Fibroblast of lung (primary cell): ENCODE results near the gene CBFA2T3. TPM values are rescaled to one million over a fixed set of nuclear protein-coding genes. Genes with fewer than 3 reads are reported as not detected.

ENCODE experiments used
- DNase-seq, 2 donors: peaks; one replicate each; pipeline versions ENCODE4 v3.0.0 to v3.0.0-alpha.2; 2010; ENCODE audit warnings: low read depth in 2 of 2
- H2AFZ ChIP-seq: 2 replicates; pipeline ENCODE4 v1.5.1; 2012; ENCODE audit warnings: low read length, control low read depth, inconsistent platforms
- H3K27ac ChIP-seq: 2 replicates; pipeline ENCODE4 v1.5.1; 2011; ENCODE audit warnings: low read length, control low read depth; ENCODE audit not compliant: insufficient read depth
- H3K27me3 ChIP-seq: 2 replicates; pipeline ENCODE4 v1.5.1; 2011; ENCODE audit warnings: mild to moderate bottlenecking, low read length; ENCODE audit not compliant: control insufficient read depth, insufficient read depth
- H3K36me3 ChIP-seq: 2 replicates; pipeline ENCODE4 v1.5.1; 2011; ENCODE audit warnings: low read length; ENCODE audit not compliant: control insufficient read depth, insufficient read depth
- H3K4me1 ChIP-seq: 2 replicates; pipeline ENCODE4 v1.5.1; 2011; ENCODE audit warnings: low read length; ENCODE audit not compliant: control insufficient read depth, insufficient read depth; ENCODE audit errors: extremely low read depth
- H3K4me2 ChIP-seq: 2 replicates; pipeline ENCODE4 v1.5.1; 2011; ENCODE audit warnings: low read length, control low read depth; ENCODE audit not compliant: insufficient read depth; ENCODE audit errors: extremely low read depth
- H3K4me3 ChIP-seq, 4 experiments: fragments of 200-600 bp in 1 of 4; sonication (generic) in 1 of 4; replicated peaks in 1 of 4; 2 replicates each; pipeline ENCODE4 v1.5.1; 2011 to 2016; ENCODE audit warnings: low read length in 4 of 4, low read depth in 3 of 4, mild to moderate bottlenecking in 3 of 4, control low read depth in 2 of 4, inconsistent platforms in 1 of 4, mixed read lengths in 1 of 4; ENCODE audit not compliant: insufficient read depth in 1 of 4; ENCODE audit errors: control extremely low read depth in 1 of 4
- H3K79me2 ChIP-seq: 2 replicates; pipeline ENCODE4 v1.5.1; 2012; ENCODE audit warnings: mild to moderate bottlenecking, low read length, inconsistent platforms; ENCODE audit not compliant: control insufficient read depth, insufficient read depth
- H3K9ac ChIP-seq: 2 replicates; pipeline ENCODE4 v1.5.1; 2011; ENCODE audit warnings: mild to moderate bottlenecking, low read length, control low read depth; ENCODE audit not compliant: insufficient read depth
- H3K9me3 ChIP-seq: 2 replicates; pipeline ENCODE4 v1.5.1; 2012; ENCODE audit warnings: low read depth, low read length; ENCODE audit not compliant: control insufficient read depth, insufficient read depth
- H4K20me1 ChIP-seq: 2 replicates; pipeline ENCODE4 v1.5.1; 2011; ENCODE audit warnings: low read length; ENCODE audit not compliant: control insufficient read depth, insufficient read depth; ENCODE audit errors: extremely low read depth
- CTCF ChIP-seq, 2 donors: IDR thresholded peaks in 1 of 2; conservative IDR thresholded peaks in 1 of 2; 1 replicate in 1 of 2; 2 replicates in 1 of 2; pipeline ENCODE4 v1.5.1; 2011 to 2012; ENCODE audit warnings: low read length in 2 of 2, control low read depth in 1 of 2, inconsistent platforms in 1 of 2, low read depth in 1 of 2, mild to moderate bottlenecking in 1 of 2
- EZH2 ChIP-seq: IDR thresholded peaks from 2 replicates; pipeline ENCODE4 v1.5.1; 2012; ENCODE audit warnings: low read length, control low read depth, mild to moderate bottlenecking; ENCODE audit errors: missing control alignments
- polyA plus RNA-seq, 2 donors: library from polyadenylated mRNA; depleted of rRNA in 1 of 2; stranded (reverse) in 1 of 2; unstranded in 1 of 2; fragments of >200 nt; gene quantifications; 2 replicates each; pipeline ENCODE4 v1.2.1, GENCODE V29; 2011 to 2012; ENCODE audit warnings: missing spikeins in 1 of 2
- total RNA-seq: library from RNA; depleted of rRNA; stranded (reverse); fragments of >200 nt; gene quantifications from 2 replicates; pipeline ENCODE4 v1.2.1, GENCODE V29; 2014

CBFA2T3 gene
- total and polyA plus RNA-seq, 2 donors (not counting 1 experiment from before 2014, with no cell fraction given): under 0.01 to 0.05 TPM

GRCh38 chr16:89022051-89022836, 45.2 kb upstream of the CBFA2T3 start:
- no peaks in the 10 kb centered on the region for H3K27me3 ChIP-seq

GRCh38 chr16:89020925-89021595, 44.1 kb upstream of the CBFA2T3 start:
- DNase-seq: no peak
- Histone ChIP-seq H3K9ac (no peak overlapping the region), H3K4me1 (no peaks in the 10 kb centered on the region), H3K4me3 (no peak overlapping the region), H3K4me2 (no peak overlapping the region), H3K79me2 (no peaks in the 10 kb centered on the region), H2AFZ (no peak overlapping the region), H3K27me3 (no peaks in the 10 kb centered on the region), H3K9me3 (no peaks in the 10 kb centered on the region), H3K27ac (no peak overlapping the region), H3K36me3 (no peaks in the 10 kb centered on the region), H4K20me1 (no peaks in the 10 kb centered on the region)
- no peak for TF ChIP-seq CTCF (conservative IDR thresholded peaks at IDR 0.05 in 1 of 2, IDR thresholded peaks at IDR 0.05 in 1 of 2; ENCODE audit: low read depth in 1 of 2, low read length in 2 of 2)
- TF ChIP-seq EZH2: no peak

More at GRCh38 chr16:89022051-89022836, 45.2 kb upstream of the CBFA2T3 start:
- Histone ChIP-seq H2AFZ (no peak overlapping the region), H3K9ac (no peak overlapping the region), H3K4me3 (no peak overlapping the region), H4K20me1 (no peaks in the 10 kb centered on the region), H3K4me1 (no peaks in the 10 kb centered on the region), H3K36me3 (no peaks in the 10 kb centered on the region), H3K4me2 (no peak overlapping the region), H3K9me3 (no peaks in the 10 kb centered on the region), H3K27ac (no peak overlapping the region), H3K79me2 (no peaks in the 10 kb centered on the region)
- no peak for TF ChIP-seq CTCF (conservative IDR thresholded peaks at IDR 0.05 in 1 of 2, IDR thresholded peaks at IDR 0.05 in 1 of 2; ENCODE audit: low read depth in 1 of 2, low read length in 2 of 2)
- TF ChIP-seq EZH2: no peak
- DNase-seq: no peak

GRCh38 chr16:89020068-89020924, 43.3 kb upstream of the CBFA2T3 start:
- no peak overlapping the region for H3K4me2 ChIP-seq
- no peak overlapping the region for H3K4me3 ChIP-seq
- H3K79me2 ChIP-seq: no peaks in the 10 kb centered on the region
- no peak for DNase-seq
- no peaks in the 10 kb centered on the region for H3K36me3 ChIP-seq
- H3K9ac ChIP-seq: no peak overlapping the region
- H2AFZ ChIP-seq: no peak overlapping the region
- H4K20me1 ChIP-seq: no peaks in the 10 kb centered on the region
- no peaks in the 10 kb centered on the region for H3K27me3 ChIP-seq
- no peaks in the 10 kb centered on the region for H3K9me3 ChIP-seq
- TF ChIP-seq CTCF (conservative IDR thresholded peaks at IDR 0.05 in 1 of 2, IDR thresholded peaks at IDR 0.05 in 1 of 2; ENCODE audit: low read depth in 1 of 2, low read length in 2 of 2) (no peak), EZH2 (no peak)
- no peak overlapping the region for H3K27ac ChIP-seq
- H3K4me1 ChIP-seq: no peaks in the 10 kb centered on the region
